ENCODE measurements around the gene DCHS2.

Gene DCHS2

DNA sequence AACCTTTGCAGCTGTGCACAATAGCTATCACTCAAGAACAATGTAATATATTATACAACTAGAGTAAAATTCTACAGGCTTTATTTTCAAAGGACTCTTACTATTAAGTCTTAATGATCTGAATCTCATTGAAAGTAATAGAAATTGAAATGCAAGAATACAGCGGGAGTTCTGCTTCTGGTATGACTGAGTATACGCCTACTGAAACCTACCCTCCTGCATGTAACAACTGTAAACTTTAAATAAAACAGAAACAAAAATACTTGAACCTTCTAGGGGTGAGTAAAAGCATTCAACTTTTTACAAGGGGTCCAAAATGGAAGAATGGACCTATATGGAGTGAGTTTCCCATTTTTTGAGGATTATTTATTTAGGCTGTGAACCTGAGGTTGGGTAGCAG, 13.5 kb downstream of the DCHS2 start:
- Mint-ChIP-seq H3K27me3 (peaks cover 28% of the 10 kb centered on the region), H3K27ac (ENCODE audit: low read depth) (no peak overlapping the region), H3K36me3 (ENCODE audit: insufficient read depth) (no peaks in the 10 kb centered on the region), H3K4me1 (no peaks in the 10 kb centered on the region), H3K9me3 (no peaks in the 10 kb centered on the region), H3K4me3 (no peak overlapping the region)
- no peak for ATAC-seq (replicated peaks; ENCODE audit: extremely low read depth, poor library complexity, severe bottlenecking)
- no peak for DNase-seq (ENCODE audit: low spot score in 2 of 2)

- ATAC-seq (replicated peaks; ENCODE audit: extremely low read depth, poor library complexity, severe bottlenecking) (no peak), DNase-seq (ENCODE audit: low spot score in 2 of 2) (no peak)
- Mint-ChIP-seq H3K27ac (ENCODE audit: low read depth) (no peak overlapping the region), H3K36me3 (ENCODE audit: insufficient read depth) (no peaks in the 10 kb centered on the region), H3K9me3 (no peaks in the 10 kb centered on the region), H3K4me3 (no peak overlapping the region), H3K4me1 (no peaks in the 10 kb centered on the region), H3K27me3 (peaks cover 28% of the 10 kb centered on the region)
These were observed 15.4 kb downstream of the DCHS2 start for GRCh38 chr4:154476232-154476631.

DNA sequence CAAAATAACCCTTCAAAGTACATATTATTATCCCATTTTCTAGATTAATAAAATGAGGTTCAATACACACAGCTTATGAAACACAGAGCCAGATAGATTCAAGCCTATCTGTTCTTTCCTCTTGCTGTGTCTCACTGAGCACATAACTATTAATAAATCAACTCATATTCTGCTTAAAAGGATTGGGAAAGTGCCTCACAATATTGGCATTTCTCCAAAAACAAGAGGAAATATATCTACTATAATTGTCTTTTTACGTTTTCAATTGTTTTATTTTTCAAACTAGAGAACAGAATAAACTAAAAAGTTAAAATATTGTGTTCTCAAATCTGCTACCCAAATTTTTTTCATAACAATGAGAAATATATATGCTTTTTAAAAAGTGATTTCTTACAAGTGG, 15.8 kb downstream of the DCHS2 start:
- no peaks in the 10 kb centered on the region for H3K4me1 Mint-ChIP-seq
- H3K27me3 Mint-ChIP-seq = peaks cover 28% of the 10 kb centered on the region
- DNase-seq (ENCODE audit: low spot score in 2 of 2) (no peak), ATAC-seq (replicated peaks; ENCODE audit: extremely low read depth, poor library complexity, severe bottlenecking) (no peak)
- no peak overlapping the region for H3K27ac Mint-ChIP-seq (ENCODE audit: low read depth)
- H3K9me3 Mint-ChIP-seq = no peaks in the 10 kb centered on the region
- H3K4me3 Mint-ChIP-seq = no peak overlapping the region
- no peaks in the 10 kb centered on the region for H3K36me3 Mint-ChIP-seq (ENCODE audit: insufficient read depth)

DNA sequence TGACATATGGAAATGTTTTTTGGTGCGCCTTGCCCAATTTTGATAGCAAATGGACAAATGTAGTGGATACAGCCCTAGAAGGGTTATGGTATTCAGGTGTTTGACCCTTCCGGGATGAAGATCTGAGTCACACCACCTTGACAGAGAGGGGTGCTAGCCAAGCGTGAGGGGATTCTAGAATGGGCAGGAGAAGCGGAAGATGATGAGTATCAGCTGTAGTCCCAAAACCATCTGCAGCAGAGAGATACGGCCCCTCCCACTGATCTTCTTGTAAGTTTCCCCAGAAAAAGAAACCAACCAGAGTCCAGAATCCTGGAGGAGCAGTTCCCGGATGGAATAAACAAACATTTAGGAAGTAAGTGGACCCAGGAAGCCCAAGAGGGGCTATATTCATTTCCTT, 18.1 kb downstream of the DCHS2 start:
- no peak overlapping the region for H3K27ac Mint-ChIP-seq (ENCODE audit: low read depth)
- no peaks in the 10 kb centered on the region for H3K4me1 Mint-ChIP-seq
- ATAC-seq (replicated peaks; ENCODE audit: extremely low read depth, poor library complexity, severe bottlenecking) (no peak), DNase-seq (ENCODE audit: low spot score in 2 of 2) (no peak)
- peaks cover 28% of the 10 kb centered on the region for H3K27me3 Mint-ChIP-seq
- H3K4me3 Mint-ChIP-seq = no peak overlapping the region
- H3K36me3 Mint-ChIP-seq (ENCODE audit: insufficient read depth) = no peaks in the 10 kb centered on the region
- H3K9me3 Mint-ChIP-seq = no peaks in the 10 kb centered on the region

- H3K4me3 Mint-ChIP-seq = no peak overlapping the region
- H3K4me1 Mint-ChIP-seq = no peaks in the 10 kb centered on the region
- H3K9me3 Mint-ChIP-seq = no peaks in the 10 kb centered on the region
- H3K27ac Mint-ChIP-seq (ENCODE audit: low read depth) = no peak overlapping the region
- DNase-seq (ENCODE audit: low spot score in 2 of 2) = no peak
- no peak for ATAC-seq (replicated peaks; ENCODE audit: extremely low read depth, poor library complexity, severe bottlenecking)
- H3K27me3 Mint-ChIP-seq = peaks cover 28% of the 10 kb centered on the region
- no peaks in the 10 kb centered on the region for H3K36me3 Mint-ChIP-seq (ENCODE audit: insufficient read depth)
These were observed 18.7 kb downstream of the DCHS2 start for GRCh38 chr4:154472858-154473257.

GRCh38 chr4:154471526-154472331, 19.9 kb downstream of the DCHS2 start:
- Mint-ChIP-seq H3K27ac (ENCODE audit: low read depth) (no peak overlapping the region), H3K4me1 (no peaks in the 10 kb centered on the region), H3K36me3 (ENCODE audit: insufficient read depth) (no peaks in the 10 kb centered on the region), H3K27me3 (peaks cover 20% of the 10 kb centered on the region), H3K4me3 (no peak overlapping the region), H3K9me3 (no peaks in the 10 kb centered on the region)
- ATAC-seq (replicated peaks; ENCODE audit: extremely low read depth, poor library complexity, severe bottlenecking) (no peak), DNase-seq (ENCODE audit: low spot score in 2 of 2) (no peak)

DNA sequence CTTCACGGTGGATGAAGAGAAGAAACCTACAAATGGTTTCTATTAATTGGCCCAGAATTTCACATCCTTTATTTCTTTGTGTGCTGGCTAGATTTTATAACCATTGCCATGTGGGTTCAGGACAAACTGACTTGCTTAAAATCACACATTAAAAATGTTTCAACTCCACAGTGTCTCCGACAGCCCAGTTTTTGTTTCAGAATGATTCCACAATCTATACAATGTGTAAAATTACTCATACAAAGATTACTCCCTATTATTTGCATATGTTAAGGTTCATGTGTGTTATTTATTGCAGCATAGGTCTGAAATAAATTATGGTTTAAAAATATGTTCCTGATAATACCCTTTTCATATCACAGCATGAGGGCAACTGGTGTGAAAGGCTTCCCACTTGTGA, 20.6 kb downstream of the DCHS2 start:
- H3K4me3 Mint-ChIP-seq = no peak overlapping the region
- no peaks in the 10 kb centered on the region for H3K9me3 Mint-ChIP-seq
- H3K4me1 Mint-ChIP-seq = no peaks in the 10 kb centered on the region
- H3K36me3 Mint-ChIP-seq (ENCODE audit: insufficient read depth) = no peaks in the 10 kb centered on the region
- ATAC-seq (replicated peaks; ENCODE audit: extremely low read depth, poor library complexity, severe bottlenecking) = no peak
- no peak overlapping the region for H3K27ac Mint-ChIP-seq (ENCODE audit: low read depth)
- H3K27me3 Mint-ChIP-seq = peaks cover 13% of the 10 kb centered on the region
- DNase-seq (ENCODE audit: low spot score in 2 of 2) = no peak

DNA sequence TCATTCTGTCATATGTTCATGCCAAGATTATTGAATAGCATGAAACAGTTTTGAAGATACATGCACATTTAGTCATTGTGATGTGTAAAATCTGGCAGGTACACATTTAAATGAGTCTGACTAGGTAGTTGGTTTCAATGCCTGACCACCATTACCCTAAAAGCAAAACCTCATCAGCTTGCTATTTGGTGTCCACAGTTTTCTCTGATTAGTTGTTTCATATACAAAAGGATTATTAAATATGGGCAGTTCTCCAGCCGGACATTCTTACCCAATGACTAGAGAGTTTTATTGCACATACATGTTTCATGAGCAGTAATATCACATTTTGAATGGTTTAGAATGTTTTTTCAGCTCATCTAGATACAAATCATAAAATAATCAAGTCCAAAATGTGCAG, 23.7 kb downstream of the DCHS2 start:
- H3K4me1 Mint-ChIP-seq = no peaks in the 10 kb centered on the region
- H3K4me3 Mint-ChIP-seq = no peak overlapping the region
- no peak overlapping the region for H3K27ac Mint-ChIP-seq (ENCODE audit: low read depth)
- ATAC-seq (replicated peaks; ENCODE audit: extremely low read depth, poor library complexity, severe bottlenecking) = no peak
- DNase-seq (ENCODE audit: low spot score in 2 of 2) = no peak
- peaks cover 9% of the 10 kb centered on the region for H3K27me3 Mint-ChIP-seq
- no peaks in the 10 kb centered on the region for H3K36me3 Mint-ChIP-seq (ENCODE audit: insufficient read depth)
- no peaks in the 10 kb centered on the region for H3K9me3 Mint-ChIP-seq

- no peak for DNase-seq (ENCODE audit: low spot score in 2 of 2)
These were observed 25.3 kb downstream of the DCHS2 start for GRCh38 chr4:154466336-154466735.

DNA sequence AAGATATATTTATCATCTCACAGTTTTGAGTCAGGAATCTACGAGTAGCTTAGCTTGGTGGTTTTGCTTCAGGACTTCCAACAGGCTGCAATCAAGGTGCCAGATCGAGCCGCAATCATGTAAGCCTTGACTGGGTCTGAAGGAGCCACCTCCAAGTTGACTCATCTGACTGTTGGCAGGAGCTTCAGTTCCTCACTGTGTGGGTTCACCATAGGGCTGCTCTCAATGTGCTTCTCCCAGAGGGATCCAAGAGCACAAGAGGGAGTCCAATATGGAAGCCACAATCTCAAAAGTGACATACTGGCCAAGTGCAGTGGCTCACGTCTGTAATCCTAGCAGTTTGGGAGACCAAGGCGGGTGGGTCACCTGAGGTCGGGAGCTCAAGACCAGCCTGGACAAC, 26.5 kb downstream of the DCHS2 start:
- DNase-seq (ENCODE audit: low spot score in 2 of 2) (no peak), ATAC-seq (replicated peaks; ENCODE audit: extremely low read depth, poor library complexity, severe bottlenecking) (no peak)
- Mint-ChIP-seq H3K4me1 (no peaks in the 10 kb centered on the region), H3K27me3 (peaks cover 20% of the 10 kb centered on the region), H3K27ac (ENCODE audit: low read depth) (no peak overlapping the region), H3K4me3 (no peak overlapping the region), H3K9me3 (no peaks in the 10 kb centered on the region), H3K36me3 (ENCODE audit: insufficient read depth) (no peaks in the 10 kb centered on the region)

More at GRCh38 chr4:154466336-154466735, 25.3 kb downstream of the DCHS2 start:
- Mint-ChIP-seq H3K36me3 (ENCODE audit: insufficient read depth) (no peaks in the 10 kb centered on the region), H3K9me3 (no peaks in the 10 kb centered on the region), H3K27ac (ENCODE audit: low read depth) (no peak overlapping the region), H3K27me3 (peaks cover 19% of the 10 kb centered on the region), H3K4me3 (no peak overlapping the region), H3K4me1 (no peaks in the 10 kb centered on the region)
- ATAC-seq (replicated peaks; ENCODE audit: extremely low read depth, poor library complexity, severe bottlenecking) = no peak

DNA sequence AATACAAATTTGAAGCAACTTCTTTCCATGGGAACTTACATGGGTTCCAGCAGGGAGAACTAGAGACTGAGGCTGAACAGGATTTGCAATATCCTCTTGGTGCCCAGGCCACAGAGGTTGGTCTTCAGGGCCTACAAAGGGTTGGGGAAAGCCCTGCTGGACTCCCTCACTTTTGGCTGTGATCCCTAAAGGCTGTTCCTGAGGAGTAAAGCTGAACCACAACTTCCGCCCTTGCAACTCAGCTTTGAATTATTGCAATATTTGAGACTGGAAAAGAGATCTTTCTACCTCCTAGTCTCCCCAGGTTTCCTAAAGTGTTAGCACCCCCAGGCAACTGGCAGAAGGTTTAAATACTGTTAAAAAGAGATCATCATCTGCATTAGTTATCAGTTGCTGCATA, 26.9 kb downstream of the DCHS2 start:
- ATAC-seq (replicated peaks; ENCODE audit: extremely low read depth, poor library complexity, severe bottlenecking) (no peak), DNase-seq (ENCODE audit: low spot score in 2 of 2) (no peak)
- H3K36me3 Mint-ChIP-seq (ENCODE audit: insufficient read depth) = peaks cover 1% of the 10 kb centered on the region
- no peaks in the 10 kb centered on the region for H3K9me3 Mint-ChIP-seq
- no peak overlapping the region for H3K27ac Mint-ChIP-seq (ENCODE audit: low read depth)
- H3K4me3 Mint-ChIP-seq = no peak overlapping the region
- H3K4me1 Mint-ChIP-seq = no peaks in the 10 kb centered on the region
- peaks cover 24% of the 10 kb centered on the region for H3K27me3 Mint-ChIP-seq

- Mint-ChIP-seq H3K4me3 (no peak overlapping the region), H3K4me1 (no peaks in the 10 kb centered on the region), H3K9me3 (no peaks in the 10 kb centered on the region), H3K27me3 (peaks cover 37% of the 10 kb centered on the region), H3K27ac (ENCODE audit: low read depth) (no peak overlapping the region), H3K36me3 (ENCODE audit: insufficient read depth) (peaks cover 1% of the 10 kb centered on the region)
- DNase-seq (ENCODE audit: low spot score in 2 of 2) = no peak
- no peak for ATAC-seq (replicated peaks; ENCODE audit: extremely low read depth, poor library complexity, severe bottlenecking)
These were observed 29.4 kb downstream of the DCHS2 start for GRCh38 chr4:154462081-154462810.

- H3K4me1 Mint-ChIP-seq = no peaks in the 10 kb centered on the region
- no peak overlapping the region for H3K4me3 Mint-ChIP-seq
- H3K27me3 Mint-ChIP-seq = peaks cover 28% of the 10 kb centered on the region
- H3K36me3 Mint-ChIP-seq (ENCODE audit: insufficient read depth) = peaks cover 1% of the 10 kb centered on the region
- no peak overlapping the region for H3K27ac Mint-ChIP-seq (ENCODE audit: low read depth)
- no peak for DNase-seq (ENCODE audit: low spot score in 2 of 2)
- H3K9me3 Mint-ChIP-seq = no peaks in the 10 kb centered on the region
- ATAC-seq (replicated peaks; ENCODE audit: extremely low read depth, poor library complexity, severe bottlenecking) = no peak
These were observed 34.1 kb downstream of the DCHS2 start for GRCh38 chr4:154457471-154457870.
